ENCODE results near the gene REG1B. TPM values are rescaled to one million over a fixed set of nuclear protein-coding genes. Genes with fewer than 3 reads are reported as not detected.

The REG1B gene
- total and polyA plus RNA-seq, 9 of the 15 experiments (the other 6 are each of a cell fraction or from before 2014, with no cell fraction given), result 0.15 to 2.0 TPM; not detected in 7

DNA sequence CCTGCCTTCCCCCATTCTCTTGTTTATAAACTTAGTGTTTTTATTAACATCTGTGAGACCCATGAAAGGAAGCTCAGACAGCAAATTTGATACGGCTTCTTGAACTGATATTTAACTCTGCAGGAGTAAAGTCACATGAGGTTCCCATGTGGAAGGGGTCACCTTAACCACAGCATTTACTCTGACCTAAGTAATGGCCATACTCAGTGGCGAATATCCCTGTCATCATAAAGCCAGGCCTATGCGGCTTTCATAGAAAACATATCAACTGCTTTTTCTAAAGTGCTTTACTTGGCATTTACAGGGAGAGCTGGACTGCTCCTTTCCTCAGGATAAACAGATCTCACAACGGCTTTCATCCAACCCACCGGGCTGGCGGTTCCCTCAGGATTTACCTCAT lies 41.5 kb upstream of the REG1B start:
- Histone ChIP-seq H3K79me2 (ENCODE audit: control insufficient read depth, insufficient read depth, low read length) (no peaks in the 10 kb centered on the region), H4K20me1 (replicated peaks; ENCODE audit: control insufficient read depth, insufficient read depth, low read length) (no peaks in the 10 kb centered on the region), H3K36me3 (ENCODE audit: control insufficient read depth, insufficient read depth, low read length) (no peaks in the 10 kb centered on the region), H3K9me3 (replicated peaks; ENCODE audit: control insufficient read depth, insufficient read depth, low read depth, low read length) (no peaks in the 10 kb centered on the region), H3K9ac (ENCODE audit: insufficient read depth in 1 of 2, low read depth in 2 of 2, low read length in 2 of 2) (no peak overlapping the region), H3K27me3 (ENCODE audit: control insufficient read depth in 2 of 2, insufficient read depth in 2 of 2, low read length in 2 of 2) (no peaks in the 10 kb centered on the region), H2AFZ (ENCODE audit: low read depth, low read length) (no peak overlapping the region), H3K4me2 (ENCODE audit: insufficient read depth, low read length) (no peak overlapping the region), H3K4me1 (replicated peaks in 1 of 2; ENCODE audit: control insufficient read depth in 2 of 2, insufficient read depth in 2 of 2, low read length in 2 of 2) (no peaks in the 10 kb centered on the region), H3K4me3 (no peak overlapping the region), H3K27ac (ENCODE audit: extremely low read depth, low read depth, low read length) (no peak overlapping the region), H3K9me1 (ENCODE audit: control insufficient read depth, insufficient read depth, low read length) (no peaks in the 10 kb centered on the region)
- WGBS (ENCODE audit: insufficient coverage, low coverage, missing lambda C conversion rate), result 1% methylated on average over 6 of the region's 6 CpGs
- no TSS peak for BruUV-seq (replicated peaks)
- POLR2A ChIA-PET, result no interaction called here
- intact Hi-C loops (cut with micrococcal nuclease) (no loop called here), in situ Hi-C loops (cut with MboI) (no loop called here)
- CTCF ChIA-PET (ENCODE audit: low intra/inter-chr PET ratio), result no interaction called here
- ATAC-seq (no peak), DNase-seq (ENCODE audit: extremely low read depth in 1 of 4, low spot score in 3 of 4) (no peak), FAIRE-seq (no peak)
- no peak for TF ChIP-seq CBFA2T2 (conservative IDR thresholded peaks at IDR 0.05)
- TF ChIP-seq NFE2L1 (tag; IDR thresholded peaks at IDR 0.05; ENCODE audit: borderline replicate concordance, low read depth), result no peak
- no peak for TF ChIP-seq ZNF584 (CRISPR knock-in tag; IDR thresholded peaks at IDR 0.05; ENCODE audit: low read depth)
- TF ChIP-seq CHD4 (IDR thresholded peaks at IDR 0.05; ENCODE audit: insufficient read depth, insufficient replicate concordance, low read depth, low read length, poor library complexity, severe bottlenecking), result no peak
- TF ChIP-seq, protein P1, sequence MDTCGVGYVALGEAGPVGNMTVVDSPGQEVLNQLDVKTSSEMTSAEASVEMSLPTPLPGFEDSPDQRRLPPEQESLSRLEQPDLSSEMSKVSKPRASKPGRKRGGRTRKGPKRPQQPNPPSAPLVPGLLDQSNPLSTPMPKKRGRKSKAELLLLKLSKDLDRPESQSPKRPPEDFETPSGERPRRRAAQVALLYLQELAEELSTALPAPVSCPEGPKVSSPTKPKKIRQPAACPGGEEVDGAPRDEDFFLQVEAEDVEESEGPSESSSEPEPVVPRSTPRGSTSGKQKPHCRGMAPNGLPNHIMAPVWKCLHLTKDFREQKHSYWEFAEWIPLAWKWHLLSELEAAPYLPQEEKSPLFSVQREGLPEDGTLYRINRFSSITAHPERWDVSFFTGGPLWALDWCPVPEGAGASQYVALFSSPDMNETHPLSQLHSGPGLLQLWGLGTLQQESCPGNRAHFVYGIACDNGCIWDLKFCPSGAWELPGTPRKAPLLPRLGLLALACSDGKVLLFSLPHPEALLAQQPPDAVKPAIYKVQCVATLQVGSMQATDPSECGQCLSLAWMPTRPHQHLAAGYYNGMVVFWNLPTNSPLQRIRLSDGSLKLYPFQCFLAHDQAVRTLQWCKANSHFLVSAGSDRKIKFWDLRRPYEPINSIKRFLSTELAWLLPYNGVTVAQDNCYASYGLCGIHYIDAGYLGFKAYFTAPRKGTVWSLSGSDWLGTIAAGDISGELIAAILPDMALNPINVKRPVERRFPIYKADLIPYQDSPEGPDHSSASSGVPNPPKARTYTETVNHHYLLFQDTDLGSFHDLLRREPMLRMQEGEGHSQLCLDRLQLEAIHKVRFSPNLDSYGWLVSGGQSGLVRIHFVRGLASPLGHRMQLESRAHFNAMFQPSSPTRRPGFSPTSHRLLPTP (IDR thresholded peaks at IDR 0.05; ENCODE audit: borderline replicate concordance, extremely low read depth, insufficient read length), result no peak
- no peak for TF ChIP-seq KHSRP (IDR thresholded peaks at IDR 0.05)
- no peak for TF ChIP-seq E2F1 (CRISPR knock-in tag; IDR thresholded peaks at IDR 0.05)
- no peak for TF ChIP-seq ZNF583 (CRISPR knock-in tag; IDR thresholded peaks at IDR 0.05)
- TF ChIP-seq, protein P2, sequence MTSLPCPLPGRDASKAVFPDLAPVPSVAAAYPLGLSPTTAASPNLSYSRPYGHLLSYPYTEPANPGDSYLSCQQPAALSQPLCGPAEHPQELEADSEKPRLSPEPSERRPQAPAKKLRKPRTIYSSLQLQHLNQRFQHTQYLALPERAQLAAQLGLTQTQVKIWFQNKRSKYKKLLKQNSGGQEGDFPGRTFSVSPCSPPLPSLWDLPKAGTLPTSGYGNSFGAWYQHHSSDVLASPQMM (CRISPR knock-in tag; IDR thresholded peaks at IDR 0.05), result no peak
- TF ChIP-seq, protein P3, sequence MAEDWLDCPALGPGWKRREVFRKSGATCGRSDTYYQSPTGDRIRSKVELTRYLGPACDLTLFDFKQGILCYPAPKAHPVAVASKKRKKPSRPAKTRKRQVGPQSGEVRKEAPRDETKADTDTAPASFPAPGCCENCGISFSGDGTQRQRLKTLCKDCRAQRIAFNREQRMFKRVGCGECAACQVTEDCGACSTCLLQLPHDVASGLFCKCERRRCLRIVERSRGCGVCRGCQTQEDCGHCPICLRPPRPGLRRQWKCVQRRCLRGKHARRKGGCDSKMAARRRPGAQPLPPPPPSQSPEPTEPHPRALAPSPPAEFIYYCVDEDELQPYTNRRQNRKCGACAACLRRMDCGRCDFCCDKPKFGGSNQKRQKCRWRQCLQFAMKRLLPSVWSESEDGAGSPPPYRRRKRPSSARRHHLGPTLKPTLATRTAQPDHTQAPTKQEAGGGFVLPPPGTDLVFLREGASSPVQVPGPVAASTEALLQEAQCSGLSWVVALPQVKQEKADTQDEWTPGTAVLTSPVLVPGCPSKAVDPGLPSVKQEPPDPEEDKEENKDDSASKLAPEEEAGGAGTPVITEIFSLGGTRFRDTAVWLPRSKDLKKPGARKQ (CRISPR knock-in tag; IDR thresholded peaks at IDR 0.05), result no peak
- TF ChIP-seq FOXJ2 (tag; IDR thresholded peaks at IDR 0.05), result no peak
- TF ChIP-seq ESRRB (CRISPR knock-in tag; IDR thresholded peaks at IDR 0.05; ENCODE audit: borderline replicate concordance), result no peak
- TF ChIP-seq FOXK2 (conservative IDR thresholded peaks at IDR 0.05 in 1 of 2, IDR thresholded peaks at IDR 0.05 in 1 of 2; ENCODE audit: low read depth in 2 of 2), result no peak
- TF ChIP-seq ZNF780A (CRISPR knock-in tag; IDR thresholded peaks at IDR 0.05), result no peak
- no peak for TF ChIP-seq GTF2A2 (tag; IDR thresholded peaks at IDR 0.05)

All from K562 (cell line).